GM21576 (cell line): ENCODE results near the gene HDGF.

Experiments
- ATAC-seq: cut with Tn5 transposase; IDR thresholded peaks from one replicate; pipeline ENCODE4 v1.9.1; 2021; ENCODE audit warnings: mild to moderate bottlenecking, moderate library complexity; ENCODE audit not compliant: unreplicated experiment

Gene HDGF

DNA sequence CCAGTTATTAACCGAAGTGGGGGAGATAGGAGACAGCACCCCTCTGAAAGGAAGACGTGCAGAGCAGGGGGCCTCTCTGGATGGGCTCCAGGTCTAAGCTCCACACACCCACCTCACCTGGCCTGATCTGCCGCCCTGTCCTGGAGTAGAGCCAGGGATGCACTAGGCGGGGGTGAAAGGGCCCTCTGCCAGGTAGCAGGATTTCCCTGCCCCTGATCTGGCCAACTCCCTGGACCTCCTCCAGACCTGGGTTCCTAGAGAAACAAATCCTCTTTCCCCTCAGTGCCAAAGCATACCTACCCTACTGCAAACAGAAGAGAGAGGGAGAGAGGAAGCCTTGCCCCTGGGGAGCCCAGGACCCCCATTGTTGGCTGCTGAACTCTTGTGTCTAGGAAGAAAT, 48.1 kb downstream of the HDGF start:
- no peak for ATAC-seq

DNA sequence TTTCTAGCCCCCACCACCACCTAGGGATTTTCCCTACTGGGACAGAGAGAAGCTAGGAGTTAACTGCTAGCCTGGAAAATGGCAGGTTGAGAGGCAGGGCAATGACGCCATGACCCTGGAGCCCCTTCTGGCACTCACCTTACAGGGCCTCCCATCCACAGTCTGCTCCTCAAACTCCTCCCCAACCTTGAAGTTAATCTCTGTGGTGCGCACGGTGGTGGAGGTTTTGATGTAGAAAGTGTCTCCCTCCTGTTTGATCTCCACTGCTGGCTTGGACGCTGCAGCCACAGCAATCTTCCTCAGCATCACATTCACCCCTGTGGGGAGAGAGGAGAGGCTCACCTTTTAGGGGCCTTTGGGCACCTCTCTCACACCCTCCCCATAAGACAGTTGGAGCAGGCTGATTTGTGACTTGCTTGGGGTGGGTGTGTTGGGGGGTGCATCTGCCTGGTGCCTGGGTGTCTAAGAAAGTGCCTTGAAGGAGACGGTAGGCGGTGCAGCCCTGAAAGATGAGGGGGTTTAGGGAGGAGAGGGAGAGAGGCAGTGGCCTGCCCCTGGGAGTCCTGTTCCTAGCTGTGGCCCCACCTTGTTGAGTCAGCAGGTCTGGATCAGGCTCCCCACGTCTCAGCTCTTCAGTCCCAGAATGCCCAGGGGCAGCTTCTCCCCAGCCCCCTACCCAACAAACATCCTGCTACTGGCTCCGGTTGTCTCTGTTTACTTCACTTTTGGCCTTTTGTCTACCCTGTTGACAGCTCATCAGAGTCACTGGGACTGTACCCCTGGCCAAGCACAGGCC, 50.5 kb downstream of the HDGF start:
- no peak for ATAC-seq

DNA sequence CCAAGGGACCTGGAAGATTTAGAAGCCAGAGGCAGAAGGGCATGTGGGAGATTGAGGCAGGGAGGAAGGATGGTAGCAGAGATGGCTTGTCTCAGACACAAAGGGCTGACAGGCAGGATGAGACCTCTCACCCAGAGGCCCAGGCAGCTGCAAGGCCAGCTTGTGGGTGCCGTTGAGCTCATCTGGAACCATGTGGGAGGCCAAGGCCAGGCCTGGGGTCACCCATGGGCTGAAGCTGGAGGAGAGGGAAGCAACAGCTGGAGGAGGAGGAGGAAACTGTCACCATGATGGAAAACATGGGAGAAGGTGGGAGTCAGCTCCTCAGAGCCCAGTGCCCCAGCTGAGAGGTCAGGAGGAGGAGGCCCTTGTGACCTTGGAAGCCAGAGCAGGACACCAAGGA, 52.5 kb downstream of the HDGF start:
- no peak for ATAC-seq

DNA sequence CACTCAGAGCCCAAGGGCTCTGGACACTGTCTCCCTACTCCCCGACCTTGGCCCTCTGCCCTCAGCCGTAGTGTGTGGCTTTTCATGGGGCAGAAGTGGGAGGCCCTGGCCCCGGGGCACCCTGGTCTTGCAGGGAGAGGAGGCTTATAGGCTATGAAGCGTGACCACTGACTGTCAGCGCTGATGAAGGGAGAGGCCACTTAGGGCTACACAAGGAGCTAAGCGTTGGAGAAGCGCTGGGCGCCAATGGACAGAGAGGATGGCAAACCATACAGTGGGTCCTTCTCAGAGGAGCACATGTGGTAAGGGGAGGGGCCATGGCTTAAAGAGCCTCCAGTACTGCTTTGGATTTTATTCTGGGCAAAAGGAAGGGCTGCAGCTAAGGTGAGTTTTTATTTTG, 54.0 kb downstream of the HDGF start:
- no peak for ATAC-seq

DNA sequence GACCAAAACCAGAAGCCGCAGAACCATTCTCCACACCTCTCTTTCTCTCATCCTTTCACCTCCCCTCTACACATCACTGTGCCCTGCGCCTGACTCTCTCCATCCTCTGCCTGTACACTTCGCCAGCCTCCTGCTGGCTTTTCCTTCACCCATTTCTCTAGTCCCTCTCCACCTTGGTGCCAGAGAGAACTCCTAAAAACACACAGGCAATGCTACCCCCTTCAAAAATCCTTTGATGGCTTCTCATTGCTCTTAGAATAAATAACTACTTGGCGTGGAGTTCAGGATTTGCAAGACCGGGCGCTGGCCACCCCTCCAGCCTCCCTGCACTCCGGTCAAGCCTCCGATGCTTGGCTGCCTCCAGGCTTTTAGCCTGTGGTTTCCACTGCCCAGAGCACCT, 54.7 kb downstream of the HDGF start:
- no peak for ATAC-seq

DNA sequence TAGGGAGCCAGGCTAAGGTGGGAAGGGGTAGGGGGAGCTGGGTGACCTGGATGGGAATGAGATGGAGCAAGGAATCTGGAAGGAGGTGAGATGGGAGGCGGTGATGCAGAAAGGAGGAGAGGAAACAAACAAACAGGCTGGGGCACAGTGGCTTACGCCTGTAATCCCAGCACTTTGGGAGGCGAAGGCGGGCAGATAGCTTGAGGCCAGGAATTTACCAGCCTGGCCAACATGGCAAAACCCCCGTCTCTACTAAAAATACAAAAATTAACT, 56.8 kb downstream of the HDGF start:
- no peak for ATAC-seq

DNA sequence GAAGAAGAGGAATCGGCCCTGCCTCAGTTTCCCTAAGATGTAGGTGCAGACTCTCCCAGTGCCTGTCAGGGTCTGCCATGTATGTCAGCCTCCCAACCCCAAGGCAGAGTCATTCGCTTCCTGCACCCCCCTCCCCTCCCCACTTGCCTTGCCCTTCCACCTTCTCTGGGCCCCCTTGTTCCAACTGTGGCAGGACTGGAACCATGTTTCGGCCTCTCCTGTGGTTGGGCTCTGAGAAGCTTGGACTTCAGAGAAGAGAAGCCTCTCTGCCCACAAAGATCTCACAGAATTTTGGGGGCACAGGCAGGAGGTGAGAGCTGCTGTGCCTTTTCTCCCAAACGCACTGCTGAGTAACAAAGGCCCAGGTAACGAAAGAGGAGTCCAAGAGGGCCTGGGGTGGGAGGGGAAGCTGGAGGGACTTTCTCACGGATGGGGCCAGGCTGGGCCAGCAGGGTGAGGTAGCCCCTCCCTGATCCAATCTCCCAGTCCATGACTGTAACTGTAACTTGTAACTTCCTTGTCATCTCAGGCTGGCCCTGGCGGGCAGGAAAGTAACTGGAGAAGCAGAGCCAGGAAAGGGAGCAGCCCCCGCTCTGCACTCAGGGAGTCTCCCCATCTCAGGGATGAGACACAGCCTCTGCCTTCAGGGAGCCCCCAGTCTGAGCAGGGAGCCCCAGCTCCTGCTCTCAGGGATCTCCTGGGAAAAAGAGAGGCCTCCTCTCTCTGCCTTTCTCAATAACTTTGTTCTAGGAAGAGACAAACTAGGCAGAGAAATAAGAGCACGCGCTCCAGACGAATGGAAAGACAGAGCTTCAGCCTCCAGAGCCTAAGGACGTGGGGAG, 57.4 kb downstream of the HDGF start:
- no peak for ATAC-seq

DNA sequence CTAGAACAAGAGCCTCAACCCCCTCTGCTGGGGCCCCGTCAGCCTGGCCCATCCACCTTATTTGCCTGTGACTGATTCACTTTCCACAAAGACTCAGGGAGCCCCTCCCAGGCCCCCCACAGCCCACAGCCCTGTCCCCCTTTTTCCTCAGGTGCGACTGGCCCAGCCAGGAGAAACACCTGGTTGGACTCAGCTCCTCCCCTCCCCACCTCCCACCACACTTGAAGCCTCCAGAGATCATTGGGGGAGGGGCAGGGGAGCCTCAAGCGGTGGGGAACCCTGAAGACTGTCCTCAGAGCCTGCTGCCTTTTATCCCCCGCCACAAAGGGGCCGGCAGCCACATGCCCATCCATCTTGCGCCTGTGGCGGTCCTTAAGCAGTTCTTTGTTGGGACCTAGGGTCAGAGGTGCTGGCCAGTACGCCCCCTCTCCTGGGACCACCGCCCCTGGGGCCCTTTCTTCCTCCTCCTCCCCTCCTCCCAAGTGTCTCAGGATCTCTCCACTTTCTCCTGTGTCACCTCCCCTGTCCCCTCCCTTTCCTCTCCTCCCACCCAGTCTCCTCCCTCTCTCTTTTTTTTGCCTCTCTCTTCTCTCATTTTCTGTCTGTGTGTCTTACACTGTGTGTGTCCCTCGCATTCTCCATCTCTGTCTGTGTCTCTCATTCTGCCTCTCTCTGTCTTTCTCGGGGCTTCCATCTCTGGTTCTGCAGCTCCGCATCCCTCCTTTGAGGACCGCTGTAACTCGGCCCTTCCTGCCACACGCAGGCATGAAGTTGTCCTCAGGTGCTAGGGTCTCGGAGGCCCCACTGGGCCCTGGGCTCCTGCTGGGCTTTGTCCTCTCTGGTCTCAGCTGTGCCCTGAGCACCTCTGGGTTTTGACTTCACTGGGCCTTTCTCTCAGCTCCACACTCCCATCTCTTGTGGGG, 58.3 kb downstream of the HDGF start:
- no peak for ATAC-seq

DNA sequence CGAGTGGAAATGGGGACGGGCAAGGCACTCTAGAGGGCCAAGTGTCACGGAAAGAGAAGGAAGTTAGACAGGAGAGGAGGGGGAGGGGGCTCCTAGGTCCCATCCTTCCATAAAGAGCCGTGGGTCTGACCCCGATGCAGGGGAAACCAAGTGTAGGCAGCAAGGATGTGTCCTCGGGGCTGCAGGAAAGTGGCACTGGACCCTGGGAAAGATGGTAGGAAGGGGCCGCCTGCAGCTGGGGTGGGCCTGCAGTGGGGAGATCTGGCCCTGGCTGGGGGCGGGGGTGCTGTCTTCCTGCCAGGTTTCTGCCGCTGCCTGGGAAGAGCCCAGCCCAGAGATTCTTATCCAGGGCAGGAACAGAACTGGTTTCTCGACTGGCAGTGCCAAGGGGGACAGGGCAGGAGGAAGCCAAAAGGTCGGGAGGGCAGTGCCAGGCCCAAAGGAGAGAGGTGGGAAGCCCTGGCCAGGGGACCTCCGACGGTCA, 59.0 kb downstream of the HDGF start:
- ATAC-seq, result no peak
